Breast epithelium (tissue), 3 donors: Measurements from ENCODE around the gene PHF21B.

Experiments
- POLR2A ChIP-seq: fragments of 450-650 bp; IDR thresholded peaks from one replicate; pipeline ENCODE4 v1.6.1; 2016; ENCODE audit warnings: antibody characterized with exemption, mild to moderate bottlenecking, moderate library complexity
- POLR2AphosphoS5 ChIP-seq, 3 donors: sonication (generic); formaldehyde crosslinking; IDR thresholded peaks; one replicate each; pipeline ENCODE4 v1.6.1; 2017; ENCODE audit warnings: antibody characterized with exemption in 3 of 3
- TF ChIP-seq, protein P1 (sequence below), 3 donors: fragments of 450-650 bp; IDR thresholded peaks; one replicate each; pipeline ENCODE4 v1.5.1; 2016 to 2017; ENCODE audit warnings: antibody characterized with exemption in 3 of 3, mild to moderate bottlenecking in 3 of 3, moderate library complexity in 3 of 3

- TF ChIP-seq, protein P1, sequence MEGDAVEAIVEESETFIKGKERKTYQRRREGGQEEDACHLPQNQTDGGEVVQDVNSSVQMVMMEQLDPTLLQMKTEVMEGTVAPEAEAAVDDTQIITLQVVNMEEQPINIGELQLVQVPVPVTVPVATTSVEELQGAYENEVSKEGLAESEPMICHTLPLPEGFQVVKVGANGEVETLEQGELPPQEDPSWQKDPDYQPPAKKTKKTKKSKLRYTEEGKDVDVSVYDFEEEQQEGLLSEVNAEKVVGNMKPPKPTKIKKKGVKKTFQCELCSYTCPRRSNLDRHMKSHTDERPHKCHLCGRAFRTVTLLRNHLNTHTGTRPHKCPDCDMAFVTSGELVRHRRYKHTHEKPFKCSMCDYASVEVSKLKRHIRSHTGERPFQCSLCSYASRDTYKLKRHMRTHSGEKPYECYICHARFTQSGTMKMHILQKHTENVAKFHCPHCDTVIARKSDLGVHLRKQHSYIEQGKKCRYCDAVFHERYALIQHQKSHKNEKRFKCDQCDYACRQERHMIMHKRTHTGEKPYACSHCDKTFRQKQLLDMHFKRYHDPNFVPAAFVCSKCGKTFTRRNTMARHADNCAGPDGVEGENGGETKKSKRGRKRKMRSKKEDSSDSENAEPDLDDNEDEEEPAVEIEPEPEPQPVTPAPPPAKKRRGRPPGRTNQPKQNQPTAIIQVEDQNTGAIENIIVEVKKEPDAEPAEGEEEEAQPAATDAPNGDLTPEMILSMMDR (IDR thresholded peaks at IDR 0.05) = no peak
- TF ChIP-seq POLR2A = no peak
- TF ChIP-seq POLR2AphosphoS5 (IDR thresholded peaks at IDR 0.05) = no peak
Observed at GRCh38 chr22:44932493-44932892, 77.3 kb downstream of the PHF21B start.
